GM12878 (cell line): ENCODE results near the gene TLDC2.

Experiments
- CTCF ChIP-seq, 3 experiments: IDR thresholded peaks in 2 of 3; conservative IDR thresholded peaks in 1 of 3; 2 replicates each; pipeline ENCODE4 v1.5.1; 2011; ENCODE audit warnings: low read depth in 3 of 3, low read length in 3 of 3, mild to moderate bottlenecking in 3 of 3, control low read depth in 2 of 3, moderate library complexity in 2 of 3, inconsistent platforms in 1 of 3, mixed read lengths in 1 of 3; ENCODE audit not compliant: control insufficient read depth in 2 of 3, insufficient read depth in 1 of 3; ENCODE audit errors: extremely low read depth in 1 of 3
- SUZ12 ChIP-seq: fragments of 200-600 bp; sonication (generic); IDR thresholded peaks from one replicate; pipeline ENCODE4 v1.6.1; 2018; ENCODE audit warnings: antibody characterized with exemption, mild to moderate bottlenecking; ENCODE audit not compliant: unreplicated experiment

DNA sequence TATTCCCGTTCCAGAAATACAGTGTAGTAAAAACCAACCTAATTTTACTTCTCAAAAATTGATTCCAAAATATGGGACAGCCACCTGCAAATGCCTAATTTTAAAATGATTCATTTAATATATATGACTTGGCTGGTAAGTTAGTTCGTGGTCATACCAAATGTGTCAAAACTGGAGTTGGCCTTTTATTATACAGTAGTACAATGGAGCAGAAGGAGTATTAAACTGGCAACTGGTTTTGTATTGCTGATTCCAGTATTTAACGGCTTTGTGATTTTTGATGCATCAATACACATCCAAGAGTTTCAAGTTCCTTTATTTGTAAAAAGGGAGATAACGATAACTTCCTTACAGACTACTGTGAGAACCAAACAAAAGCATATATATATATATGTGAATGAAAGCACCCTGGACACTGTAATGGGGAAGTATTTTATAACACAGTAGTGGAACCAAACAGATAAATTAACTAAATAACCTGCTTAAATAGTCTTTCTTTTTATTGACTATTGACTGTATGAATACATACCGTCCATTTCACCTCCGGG, 50.8 kb downstream of the TLDC2 start:
- no peak for TF ChIP-seq SUZ12
- TF ChIP-seq CTCF (IDR thresholded peaks at IDR 0.05 in 2 of 3, conservative IDR thresholded peaks at IDR 0.05 in 1 of 3; ENCODE audit: control insufficient read depth in 2 of 3, extremely low read depth in 1 of 3, insufficient read depth in 1 of 3, low read depth in 3 of 3, low read length in 3 of 3) = no peak
